T follicular helper cell (primary cell): ENCODE results near the gene NEUROG3.
"Not testable (repeated sequence)": the region's sequence is repeated elsewhere in the genome, so short reads cannot be mapped to it uniquely, and the experiment has no call there.

ENCODE experiments used
- DNase-seq: peaks from one replicate; pipeline ENCODE4 v3.0.0-alpha.2; 2020; ENCODE audit warnings: low read depth

The NEUROG3 gene

DNA sequence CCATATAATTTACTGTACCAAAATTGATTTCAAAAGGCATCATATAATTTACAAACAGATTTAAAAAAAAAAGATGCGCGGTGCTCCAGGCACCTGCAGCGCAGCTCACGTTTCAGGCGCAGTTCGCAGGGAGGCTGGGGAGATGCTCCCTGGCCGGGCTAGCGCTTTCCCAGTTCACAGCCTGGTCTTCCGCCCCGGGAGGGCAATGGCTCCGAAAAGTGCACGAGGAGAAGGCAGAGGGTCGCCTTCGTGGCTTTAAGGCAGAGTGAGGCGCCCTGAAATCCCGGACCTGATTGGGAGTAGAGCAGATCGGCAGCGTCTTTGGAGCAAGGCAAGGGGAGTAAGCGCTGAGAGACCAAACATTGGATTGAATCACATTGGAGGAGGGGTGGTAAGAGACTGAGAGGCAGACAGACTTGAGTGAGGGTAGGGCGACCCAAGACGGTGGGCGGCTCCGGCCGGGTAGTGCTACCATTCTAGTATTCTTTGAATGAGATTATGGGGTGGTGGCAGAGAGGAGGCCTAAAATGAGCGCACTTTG is 1.5 kb downstream of the NEUROG3 start:
- no peak for DNase-seq

DNA sequence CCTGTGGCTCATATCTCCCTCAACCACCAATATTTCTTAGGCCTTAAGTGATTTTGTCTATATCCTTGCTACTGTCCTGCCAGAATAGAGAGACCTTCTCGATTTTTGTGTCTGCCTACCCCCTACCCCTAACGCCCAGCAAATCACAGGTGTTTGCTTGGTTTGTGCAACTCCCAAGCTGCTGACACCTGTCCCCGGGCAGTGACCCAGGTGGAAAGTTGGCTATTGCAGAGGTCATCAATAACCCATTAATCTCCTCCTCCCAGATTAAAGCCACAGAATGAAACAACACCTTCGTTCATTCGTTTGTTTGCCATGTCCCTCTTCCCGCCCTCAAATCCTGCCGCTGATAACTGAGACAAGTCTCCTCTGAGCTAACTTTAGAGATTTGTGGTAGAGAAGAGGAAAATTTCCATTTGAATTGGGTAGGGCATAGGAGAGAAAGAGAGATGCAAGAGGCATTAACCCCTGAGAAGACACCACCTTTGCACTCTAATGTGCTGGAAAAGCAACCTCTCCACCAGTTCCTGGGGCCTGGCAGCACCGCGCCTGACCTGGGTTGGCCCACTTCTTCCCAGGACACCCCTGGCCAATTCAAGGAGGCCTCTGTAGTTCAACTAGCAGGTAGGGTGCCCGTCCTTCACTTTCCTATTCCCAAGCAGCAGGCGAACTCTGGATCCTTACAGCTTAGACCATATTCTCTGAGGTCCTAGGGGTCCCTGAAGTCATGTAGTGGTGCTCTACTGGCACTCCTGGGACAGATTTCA is 3.0 kb downstream of the NEUROG3 start:
- no peak for DNase-seq

DNA sequence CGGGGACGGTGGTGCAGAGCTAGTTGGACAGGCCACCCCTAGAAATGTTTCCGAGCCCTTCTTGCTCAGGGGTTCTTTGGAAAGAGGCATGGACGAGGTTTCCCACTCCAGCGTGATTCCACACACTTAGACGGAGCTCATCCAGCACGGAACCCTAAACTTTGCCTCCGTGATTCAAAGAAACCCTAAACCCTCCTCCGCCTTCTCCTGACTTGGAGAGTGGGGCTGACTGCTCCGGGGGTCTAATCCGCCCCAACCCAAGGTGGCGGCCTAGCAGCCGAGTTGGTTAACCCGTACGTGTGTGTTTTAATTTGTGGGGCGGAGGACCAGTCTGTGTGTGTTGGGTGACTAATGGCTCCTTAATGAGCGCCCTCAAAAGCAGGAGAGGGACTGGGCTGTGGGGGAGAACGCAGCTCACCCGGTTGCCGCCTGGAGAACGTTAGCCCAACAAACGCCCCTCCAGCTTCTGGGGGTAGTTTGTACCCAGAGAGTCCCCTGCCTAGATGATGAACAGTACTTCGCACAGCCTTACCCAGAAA is 3.8 kb downstream of the NEUROG3 start:
- DNase-seq = no peak

DNA sequence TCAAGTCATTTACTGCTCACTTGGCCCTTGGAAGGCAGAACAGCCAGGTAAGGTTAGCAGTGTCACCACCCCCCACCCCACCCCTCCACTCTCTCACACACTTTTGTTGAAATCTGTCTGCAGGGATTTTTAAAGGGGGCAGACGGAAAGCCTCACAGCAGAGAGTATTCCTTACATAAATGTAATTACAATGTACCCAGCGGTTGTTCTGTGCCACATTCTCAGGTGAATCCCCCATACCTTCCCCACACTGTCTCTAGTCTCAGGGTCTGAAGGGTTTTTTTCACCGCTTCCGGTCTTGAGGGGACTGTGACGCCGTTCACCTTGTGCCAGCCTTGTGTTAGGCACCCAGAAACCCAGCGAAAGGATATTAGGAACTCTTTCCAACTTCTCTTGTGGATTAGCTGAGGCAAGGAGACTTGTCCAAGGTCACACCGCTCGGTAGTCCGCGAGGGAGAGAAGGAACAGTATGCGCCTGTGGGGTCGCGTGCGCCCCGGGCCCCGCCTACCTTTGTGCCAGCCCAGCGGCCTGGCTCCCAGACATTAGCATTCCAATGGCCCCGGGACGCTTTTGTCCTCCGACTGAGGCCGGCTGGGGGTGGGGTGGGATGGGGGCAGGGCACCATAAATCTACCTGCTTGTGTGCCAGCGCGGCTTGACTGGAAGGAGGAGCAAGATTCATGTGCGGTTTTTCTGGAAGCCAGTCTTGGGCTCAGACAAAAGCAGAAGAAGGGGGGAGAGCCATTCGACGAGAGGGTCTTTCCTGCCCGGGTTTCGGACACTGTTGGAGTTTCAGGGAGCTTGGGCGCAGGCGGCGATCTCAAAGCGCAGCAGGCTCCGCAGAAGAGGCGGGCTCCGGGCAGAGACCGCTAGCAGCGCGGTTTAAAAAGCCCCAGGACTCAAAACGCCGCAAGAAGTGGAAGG is 4.5 kb downstream of the NEUROG3 start:
- no peak for DNase-seq

DNA sequence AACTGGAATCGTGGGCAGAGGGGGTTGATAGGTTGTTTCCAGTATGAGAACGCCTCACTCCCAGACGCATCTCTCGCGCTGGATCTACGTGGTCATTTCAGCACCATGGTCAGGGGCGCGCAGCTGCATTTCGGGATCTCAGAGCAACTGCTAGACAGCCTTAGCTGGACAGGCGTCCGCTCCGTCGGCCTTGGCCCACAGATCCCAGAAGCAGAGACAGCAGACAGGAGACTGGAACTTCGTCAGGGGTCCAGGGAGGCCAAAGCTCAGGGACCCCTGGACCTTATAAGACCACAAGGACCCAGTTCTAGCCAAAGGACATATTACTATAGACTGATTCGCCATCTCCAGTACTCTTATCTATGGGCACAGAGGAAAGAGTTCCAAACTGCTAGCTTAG is 5.3 kb downstream of the NEUROG3 start:
- DNase-seq = no peak

DNA sequence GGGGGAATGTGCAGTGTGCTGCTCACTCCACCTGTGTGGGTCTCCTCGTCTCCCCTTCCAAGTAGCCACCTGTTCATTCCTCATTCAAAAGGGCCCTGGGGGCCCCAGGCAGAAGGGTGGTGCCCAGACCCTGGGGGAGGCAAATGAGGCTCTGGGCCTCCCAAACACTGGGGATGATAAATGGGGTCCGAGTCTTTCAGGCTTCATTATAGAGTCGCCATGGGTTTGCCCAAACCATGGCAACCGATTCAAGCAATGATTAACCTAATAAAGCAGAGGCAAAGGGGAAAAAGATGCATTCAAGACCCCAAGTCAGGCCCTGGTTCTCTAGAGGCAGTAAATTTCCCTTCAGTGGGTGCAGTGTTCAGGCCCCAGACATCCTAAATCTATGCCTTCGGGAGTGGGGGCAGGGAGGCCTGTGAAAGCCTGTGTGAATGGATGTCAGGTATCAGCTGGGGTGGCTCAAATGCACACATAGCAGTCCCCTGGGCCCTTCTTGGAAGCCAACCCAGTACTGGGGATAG is 10.4 kb downstream of the NEUROG3 start:
- DNase-seq = no peak

DNA sequence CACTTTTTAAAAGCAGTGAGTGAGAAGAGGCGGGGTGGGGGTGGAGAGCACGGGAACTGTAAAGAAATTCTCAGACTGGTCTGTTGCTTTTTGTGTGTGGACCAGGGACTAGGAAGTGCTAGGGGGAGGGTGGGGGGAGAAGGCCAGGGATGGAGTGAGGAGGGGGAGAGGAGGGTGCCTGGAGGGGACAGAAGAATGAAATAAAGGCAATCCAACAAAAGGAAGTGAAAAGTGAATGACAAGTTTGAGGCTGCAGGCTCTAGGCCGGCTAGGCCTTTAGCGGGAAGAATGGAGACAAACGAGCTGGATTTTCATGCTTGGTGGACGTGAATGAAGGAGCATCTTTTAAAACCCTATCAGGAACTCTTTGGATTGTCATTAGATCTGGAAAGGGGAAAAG is 13.7 kb downstream of the NEUROG3 start:
- no peak for DNase-seq

DNA sequence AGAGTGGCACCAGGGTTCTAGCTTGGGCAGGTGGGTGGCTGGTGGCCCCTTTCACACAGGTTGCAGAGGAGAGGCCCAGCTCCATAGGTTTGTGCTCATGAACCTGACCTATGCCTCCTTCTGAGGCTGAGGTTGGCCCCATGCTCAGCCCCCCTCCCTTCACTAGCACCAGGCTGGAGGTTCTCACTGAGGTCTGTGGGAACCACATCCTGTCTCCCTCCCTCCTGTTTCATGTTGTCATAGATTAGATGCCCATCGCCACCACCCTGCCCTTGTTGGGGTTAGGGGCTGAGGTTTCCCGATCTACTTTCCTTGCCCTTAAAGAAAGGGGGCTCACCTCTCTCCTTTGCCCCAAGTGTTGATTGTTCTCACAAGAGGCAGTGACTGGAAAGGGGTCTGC is 14.7 kb downstream of the NEUROG3 start:
- DNase-seq = no peak

DNA sequence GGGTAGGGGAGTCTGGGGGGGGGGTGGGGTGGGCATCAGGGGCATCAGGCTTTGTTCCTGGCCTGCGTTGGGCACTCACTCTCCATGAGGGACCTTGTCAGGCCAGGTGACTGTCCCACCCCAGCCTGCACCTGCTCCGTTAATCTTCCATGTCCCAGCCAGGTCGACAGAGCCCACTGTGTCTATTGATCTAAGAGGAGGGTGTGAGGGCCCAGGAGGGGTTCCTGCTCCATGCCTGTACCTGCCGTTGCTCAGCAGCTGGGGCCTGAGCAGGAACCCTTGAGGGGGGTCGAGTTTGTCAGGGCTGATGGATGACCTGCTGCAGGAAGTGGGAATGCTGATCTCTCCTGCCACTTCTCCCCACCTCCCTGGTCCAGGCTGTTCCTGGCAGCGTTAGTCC is 18.6 kb downstream of the NEUROG3 start:
- DNase-seq = no peak

DNA sequence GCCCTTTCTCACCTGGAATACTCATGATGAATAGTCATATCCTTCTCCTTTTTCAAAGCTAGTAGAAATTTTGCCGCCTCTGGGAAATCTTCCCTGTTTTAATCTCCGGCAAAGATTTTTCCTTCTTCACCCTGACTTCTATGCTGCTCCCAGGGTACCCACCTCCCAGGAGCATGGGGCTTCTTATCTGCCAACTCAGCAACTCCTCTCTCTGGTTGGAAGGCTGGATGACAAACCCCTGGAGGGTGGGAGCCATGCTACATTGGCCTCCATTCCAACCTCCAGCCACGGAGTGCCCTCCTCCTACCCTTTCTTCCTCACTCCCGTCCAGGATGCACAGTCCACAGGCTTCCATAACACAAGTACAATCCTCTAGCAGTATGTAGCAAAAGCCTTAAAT is 19.9 kb downstream of the NEUROG3 start:
- no peak for DNase-seq

DNA sequence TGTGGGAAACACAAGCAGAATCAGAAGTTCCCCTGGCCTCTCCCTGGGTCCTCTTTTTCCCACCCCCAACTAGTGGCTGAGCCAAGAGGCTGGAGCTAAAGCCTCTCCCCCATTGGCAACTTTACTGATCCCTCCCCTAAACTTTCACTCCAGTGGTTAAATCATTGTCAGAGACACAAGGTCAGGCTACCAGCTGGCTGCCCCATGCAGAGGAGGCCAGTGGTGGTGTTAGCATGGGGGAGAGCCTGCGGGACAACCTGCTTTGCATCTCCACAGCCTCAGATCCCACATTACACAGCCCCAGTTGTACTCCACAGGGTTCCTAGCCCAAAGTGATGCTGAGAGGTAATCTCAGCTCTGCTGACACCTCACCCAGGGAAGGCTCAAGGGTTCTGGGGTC is 21.0 kb downstream of the NEUROG3 start:
- no peak for DNase-seq

DNA sequence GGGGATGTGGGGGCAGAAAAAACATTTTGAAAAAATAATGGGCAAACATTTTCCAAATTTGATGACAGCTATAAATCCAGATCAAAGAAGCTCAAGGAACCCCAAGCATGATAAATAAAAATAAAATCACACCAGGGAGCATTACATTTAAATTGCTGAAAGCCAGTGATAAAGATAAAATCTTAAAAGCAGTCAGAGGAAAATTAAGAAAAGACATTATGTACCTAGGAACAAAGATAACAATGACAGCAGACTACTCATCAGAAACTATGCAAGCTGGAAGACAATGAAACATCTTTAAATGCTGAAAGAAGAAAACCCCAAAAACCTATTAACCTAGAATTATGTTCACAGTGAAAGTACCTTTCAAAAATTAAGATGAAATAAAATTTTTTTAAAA is 23.3 kb downstream of the NEUROG3 start:
- DNase-seq = no peak

DNA sequence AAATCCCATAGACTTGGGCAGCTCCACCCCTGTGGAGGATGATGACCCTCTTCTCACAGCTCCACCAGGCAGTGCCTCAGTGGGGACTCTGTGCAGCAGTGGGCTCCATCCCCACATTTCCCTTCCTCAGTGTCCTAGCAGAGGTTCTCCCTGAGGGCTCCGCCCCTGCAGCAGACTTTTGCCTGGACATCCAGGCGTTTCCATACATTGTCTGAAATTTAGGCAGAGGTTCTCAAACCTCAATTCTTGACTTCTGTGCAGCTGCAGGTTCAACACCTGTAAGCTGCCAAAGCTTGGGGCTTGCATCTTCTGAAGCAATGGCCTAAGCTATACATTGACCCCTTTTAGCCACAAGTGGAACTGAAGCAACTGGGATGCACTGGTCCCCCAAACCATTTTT is 31.8 kb downstream of the NEUROG3 start:
- no peak for DNase-seq

DNA sequence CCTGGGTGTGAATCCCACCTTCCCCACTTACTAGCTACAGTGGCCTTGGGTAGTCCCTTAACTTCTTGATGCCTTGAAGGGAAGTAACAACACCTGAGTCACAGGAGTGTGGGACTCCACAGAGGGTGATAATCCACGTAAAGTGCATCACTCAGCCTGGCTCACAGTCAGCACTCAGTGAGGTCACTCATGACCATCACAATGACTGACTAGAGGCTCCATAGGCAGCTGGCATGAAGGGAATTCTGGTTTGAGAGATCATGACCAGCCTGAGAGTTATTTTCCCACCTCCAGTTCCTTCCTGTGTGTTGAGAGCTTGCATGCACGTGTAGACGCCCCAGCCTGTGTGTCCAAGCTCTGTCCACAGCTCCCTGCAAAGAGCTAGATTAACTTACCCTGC is 34.8 kb downstream of the NEUROG3 start:
- DNase-seq = no peak

DNA sequence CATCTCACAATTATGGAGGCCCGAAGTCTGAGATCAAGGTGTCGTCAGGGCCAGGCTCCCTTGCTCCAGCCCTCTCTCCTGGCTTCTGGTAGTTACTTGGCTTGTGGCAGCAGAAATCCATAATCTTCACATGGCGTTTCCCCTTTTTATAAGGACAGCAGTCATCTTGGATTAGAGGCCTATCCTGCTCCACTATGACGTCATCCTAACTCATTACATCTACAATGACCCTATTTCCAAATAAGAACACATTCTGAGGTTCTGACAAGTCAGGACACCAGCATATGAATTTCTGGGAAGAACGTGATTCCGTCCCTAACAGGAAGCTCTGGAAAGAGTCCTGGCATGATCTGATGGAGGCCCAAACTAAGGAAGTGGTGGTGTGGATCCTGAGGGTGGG is 35.8 kb downstream of the NEUROG3 start:
- DNase-seq = no peak

DNA sequence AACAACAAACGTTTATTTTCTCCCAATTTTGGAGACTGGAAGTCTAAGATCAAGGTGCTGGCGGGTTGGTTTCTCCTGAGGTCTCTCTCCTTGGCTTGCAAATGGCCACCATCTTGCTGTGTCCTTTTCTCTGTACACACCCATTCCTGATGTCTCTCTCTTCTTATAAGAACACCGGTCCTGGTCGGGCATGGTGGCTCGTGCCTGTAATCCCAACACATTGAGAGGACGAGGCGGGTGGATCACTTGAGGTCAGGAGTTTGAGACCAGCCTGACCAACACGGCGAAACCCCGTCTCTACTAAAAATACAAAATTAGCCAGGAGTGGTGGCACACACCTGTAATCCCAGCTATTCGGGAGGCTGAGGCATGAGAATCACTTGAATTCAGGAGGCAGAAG is 36.7 kb downstream of the NEUROG3 start:
- not testable (repeated sequence) for DNase-seq

DNA sequence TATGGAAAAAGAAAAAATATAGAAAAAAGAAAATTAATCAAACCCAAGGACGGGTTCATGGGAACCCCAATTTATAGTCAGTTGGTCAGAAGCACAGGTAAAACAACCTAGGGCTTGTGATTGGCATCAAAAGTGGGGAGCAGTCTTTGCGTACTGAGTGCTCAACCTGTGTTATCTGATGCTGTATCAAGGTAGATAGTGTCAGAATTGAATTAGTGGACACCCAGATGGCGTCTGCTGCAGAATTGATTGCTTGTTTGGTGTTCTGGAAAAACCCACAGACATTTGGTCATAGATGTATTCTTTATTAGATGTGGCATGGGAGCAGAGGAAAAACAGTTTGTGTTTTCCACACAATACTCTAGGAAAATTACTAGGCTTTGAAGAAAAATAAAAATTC is 39.6 kb downstream of the NEUROG3 start:
- DNase-seq = no peak

DNA sequence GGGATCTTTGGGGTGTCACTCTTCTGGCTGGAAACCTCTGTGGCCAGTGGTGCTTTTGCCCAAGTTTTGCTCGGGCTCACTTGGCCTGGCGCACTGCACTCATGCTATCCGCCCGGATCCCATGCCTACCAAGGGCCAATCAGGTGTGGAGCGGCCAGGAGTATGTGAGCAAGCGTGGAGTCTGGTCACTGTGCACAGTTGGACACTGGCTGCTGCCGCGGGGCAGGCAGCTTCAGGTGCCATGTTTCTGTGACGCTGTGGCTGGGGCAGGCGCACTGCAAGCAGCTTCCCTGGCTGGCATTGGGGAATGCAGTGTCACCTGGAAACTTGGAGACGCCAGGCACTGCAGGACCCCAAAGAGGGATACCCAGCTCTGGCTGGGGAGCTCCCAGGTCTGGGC is 45.3 kb downstream of the NEUROG3 start:
- DNase-seq = no peak
